Neural cell (in vitro differentiated cells): ENCODE data around the gene H6PD.

Experiments
- EP300 ChIP-seq: fragments of 450-650 bp; conservative IDR thresholded peaks from 2 replicates; pipeline ENCODE4 v1.6.1; 2014; ENCODE audit warnings: antibody characterized with exemption, mild to moderate bottlenecking, moderate library complexity; ENCODE audit not compliant: poor library complexity, severe bottlenecking
- EZH2 ChIP-seq: fragments of 200-600, 300-800 bp; shearing (Covaris generic), sonication (generic); IDR thresholded peaks from 2 replicates; pipeline ENCODE4 v1.6.1; 2014; ENCODE audit warnings: antibody characterized with exemption, low read length, borderline replicate concordance, mild to moderate bottlenecking; ENCODE audit not compliant: insufficient read depth, poor library complexity, severe bottlenecking
- MXI1 ChIP-seq: fragments of 450-650 bp; conservative IDR thresholded peaks from 2 replicates; pipeline ENCODE4 v1.6.1; 2014; ENCODE audit warnings: antibody characterized with exemption, mild to moderate bottlenecking; ENCODE audit not compliant: poor library complexity, severe bottlenecking
- POLR2AphosphoS5 ChIP-seq: IDR thresholded peaks from 2 replicates; pipeline ENCODE4 v1.6.1; 2012
- RAD21 ChIP-seq: fragments of 450-650 bp; conservative IDR thresholded peaks from 2 replicates; pipeline ENCODE4 v1.6.1; 2014; ENCODE audit warnings: antibody characterized with exemption, mild to moderate bottlenecking, moderate library complexity
- TAF1 ChIP-seq: IDR thresholded peaks from 2 replicates; pipeline ENCODE4 v1.6.1; 2012; ENCODE audit warnings: low read depth
- TF ChIP-seq, protein P1 (sequence below): fragments of 450-650 bp; IDR thresholded peaks from 2 replicates; pipeline ENCODE4 v1.5.1; 2014; ENCODE audit warnings: antibody characterized with exemption, mild to moderate bottlenecking, moderate library complexity; ENCODE audit not compliant: poor library complexity, severe bottlenecking

DNA sequence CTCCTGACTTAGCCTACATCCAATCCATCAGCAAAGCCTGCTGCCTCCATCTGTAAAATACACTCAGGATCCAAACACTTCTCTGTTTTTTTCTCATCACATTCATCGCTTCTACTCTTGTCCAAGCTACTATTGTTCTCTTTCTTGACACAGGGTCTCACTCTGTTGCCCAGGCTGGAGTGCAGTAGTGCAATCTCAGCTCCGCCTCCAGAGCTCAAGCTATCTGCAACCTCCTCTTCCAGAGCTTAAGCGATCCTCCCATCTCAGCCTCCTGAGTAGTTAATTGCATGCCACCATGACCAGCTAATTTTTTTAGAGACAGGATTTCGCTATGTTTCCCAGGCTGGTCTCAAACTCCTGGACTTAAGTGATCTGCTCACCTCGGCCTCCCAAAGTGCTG is 44.3 kb upstream of the H6PD start:
- TF ChIP-seq EZH2 (no peak), EP300 (no peak), POLR2AphosphoS5 (no peak), TAF1 (no peak), RAD21 (no peak), MXI1 (no peak)
- TF ChIP-seq, protein P1, sequence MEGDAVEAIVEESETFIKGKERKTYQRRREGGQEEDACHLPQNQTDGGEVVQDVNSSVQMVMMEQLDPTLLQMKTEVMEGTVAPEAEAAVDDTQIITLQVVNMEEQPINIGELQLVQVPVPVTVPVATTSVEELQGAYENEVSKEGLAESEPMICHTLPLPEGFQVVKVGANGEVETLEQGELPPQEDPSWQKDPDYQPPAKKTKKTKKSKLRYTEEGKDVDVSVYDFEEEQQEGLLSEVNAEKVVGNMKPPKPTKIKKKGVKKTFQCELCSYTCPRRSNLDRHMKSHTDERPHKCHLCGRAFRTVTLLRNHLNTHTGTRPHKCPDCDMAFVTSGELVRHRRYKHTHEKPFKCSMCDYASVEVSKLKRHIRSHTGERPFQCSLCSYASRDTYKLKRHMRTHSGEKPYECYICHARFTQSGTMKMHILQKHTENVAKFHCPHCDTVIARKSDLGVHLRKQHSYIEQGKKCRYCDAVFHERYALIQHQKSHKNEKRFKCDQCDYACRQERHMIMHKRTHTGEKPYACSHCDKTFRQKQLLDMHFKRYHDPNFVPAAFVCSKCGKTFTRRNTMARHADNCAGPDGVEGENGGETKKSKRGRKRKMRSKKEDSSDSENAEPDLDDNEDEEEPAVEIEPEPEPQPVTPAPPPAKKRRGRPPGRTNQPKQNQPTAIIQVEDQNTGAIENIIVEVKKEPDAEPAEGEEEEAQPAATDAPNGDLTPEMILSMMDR: no peak
